Measurements from ENCODE around the gene WDR7. TPM values are rescaled to one million over a fixed set of nuclear protein-coding genes. Genes with fewer than 3 reads are reported as not detected.

Gene WDR7
- total RNA-seq, 1 donor: 30.7 TPM

- H3K4me3 ChIP-seq (ENCODE audit: low read depth, low read length): no peak overlapping the region
- TF ChIP-seq CTCF (IDR thresholded peaks at IDR 0.05; ENCODE audit: insufficient read depth, low read depth, low read length): no peak
- DNase-seq (ENCODE audit: low read depth): no peak
Measured at GRCh38 chr18:56910967-56911366, 259.8 kb downstream of the WDR7 start.

DNA sequence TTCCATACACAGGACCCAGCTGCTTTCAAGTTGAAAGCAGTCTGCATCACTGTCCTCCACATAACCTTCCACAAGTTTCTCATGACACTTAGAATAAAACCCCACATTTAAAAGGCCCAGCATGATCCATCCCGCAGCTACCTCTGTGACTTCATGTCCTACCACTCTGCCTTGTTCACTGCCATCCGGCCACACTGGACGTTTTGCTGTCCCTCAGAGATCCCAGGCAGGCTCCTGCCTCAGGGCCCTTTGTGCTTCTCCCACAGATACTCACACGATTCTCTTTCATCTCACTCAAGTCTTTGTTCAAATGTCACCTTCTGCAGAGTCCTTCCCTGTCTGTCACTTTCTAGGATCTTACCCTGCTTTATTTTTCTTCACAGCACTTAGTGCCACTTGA, 262.8 kb downstream of the WDR7 start:
- no peak for TF ChIP-seq CTCF (IDR thresholded peaks at IDR 0.05; ENCODE audit: insufficient read depth, low read depth, low read length)
- no peak for DNase-seq (ENCODE audit: low read depth)
- no peak overlapping the region for H3K4me3 ChIP-seq (ENCODE audit: low read depth, low read length)

DNA sequence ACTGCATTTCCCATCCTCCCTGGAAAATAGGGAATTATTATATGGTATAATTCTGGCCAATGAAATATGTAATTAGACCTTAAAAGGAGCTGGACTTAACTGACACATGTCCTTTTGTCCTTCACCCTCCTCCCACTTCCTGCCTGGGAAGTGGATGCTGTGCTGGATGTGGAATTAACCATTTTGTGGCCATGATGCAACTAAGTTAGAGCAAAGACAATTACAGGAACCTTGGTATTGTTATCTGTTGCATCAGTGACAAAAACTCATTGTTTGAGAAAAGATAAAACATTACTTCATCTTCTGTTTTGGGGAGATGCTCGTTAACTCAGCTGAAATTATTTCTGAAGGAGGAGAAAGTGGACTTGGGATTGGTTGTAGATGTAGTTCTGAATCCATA, 268.0 kb downstream of the WDR7 start:
- no peak for TF ChIP-seq CTCF (IDR thresholded peaks at IDR 0.05; ENCODE audit: insufficient read depth, low read depth, low read length)
- no peak for DNase-seq (ENCODE audit: low read depth)
- no peak overlapping the region for H3K4me3 ChIP-seq (ENCODE audit: low read depth, low read length)

DNA sequence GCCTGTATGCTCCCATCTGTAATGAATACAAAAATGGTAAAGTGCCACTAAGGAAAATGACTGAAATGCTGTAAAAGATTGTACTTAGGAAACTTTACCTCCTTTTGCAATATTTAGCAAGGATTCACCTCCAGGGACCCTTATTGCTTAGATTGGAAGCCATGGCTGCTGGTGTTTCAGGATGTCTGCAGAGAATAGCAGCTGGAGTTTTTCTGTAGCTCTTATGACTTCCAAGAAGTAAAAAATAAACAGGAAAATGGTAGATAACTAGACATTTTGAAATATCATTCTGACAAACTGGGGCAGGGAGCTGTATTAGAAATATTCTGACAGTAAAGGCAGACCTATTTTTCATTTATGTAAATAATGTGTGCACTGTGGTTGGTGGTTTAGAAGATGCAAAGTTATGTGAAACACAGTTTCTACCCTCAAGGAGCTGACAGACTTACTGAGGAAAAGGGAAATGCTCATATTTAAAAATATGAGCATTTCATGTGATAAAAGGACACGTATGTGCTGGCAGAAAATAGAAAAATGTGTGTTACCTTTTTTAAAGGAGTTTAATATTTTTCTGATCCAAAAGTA, 270.8 kb downstream of the WDR7 start:
- peak; percentile 17 for DNase-seq (ENCODE audit: low read depth)
- no peak overlapping the region for H3K4me3 ChIP-seq (ENCODE audit: low read depth, low read length)
- TF ChIP-seq CTCF (IDR thresholded peaks at IDR 0.05; ENCODE audit: insufficient read depth, low read depth, low read length): no peak

DNA sequence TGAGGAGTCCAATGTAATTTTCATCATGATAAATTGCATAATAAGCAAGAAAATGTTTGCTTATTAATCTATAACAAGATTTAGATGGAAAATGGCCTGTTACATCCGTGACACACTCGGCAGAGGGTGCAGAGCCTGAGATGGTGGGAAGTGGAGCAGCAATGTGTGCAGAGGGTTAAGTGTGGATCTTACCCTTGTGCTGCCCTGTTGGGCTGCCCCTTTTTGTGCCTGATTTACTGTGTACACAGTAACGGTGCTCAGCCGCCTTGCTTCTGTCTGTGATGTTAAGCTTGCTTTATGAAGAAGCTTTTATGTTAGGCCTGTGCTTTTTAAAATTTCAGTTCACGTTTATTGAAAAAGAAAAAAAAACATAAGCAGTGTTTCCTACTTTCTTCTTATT, 275.6 kb downstream of the WDR7 start:
- H3K4me3 ChIP-seq (ENCODE audit: low read depth, low read length): no peak overlapping the region
- no peak for TF ChIP-seq CTCF (IDR thresholded peaks at IDR 0.05; ENCODE audit: insufficient read depth, low read depth, low read length)

DNA sequence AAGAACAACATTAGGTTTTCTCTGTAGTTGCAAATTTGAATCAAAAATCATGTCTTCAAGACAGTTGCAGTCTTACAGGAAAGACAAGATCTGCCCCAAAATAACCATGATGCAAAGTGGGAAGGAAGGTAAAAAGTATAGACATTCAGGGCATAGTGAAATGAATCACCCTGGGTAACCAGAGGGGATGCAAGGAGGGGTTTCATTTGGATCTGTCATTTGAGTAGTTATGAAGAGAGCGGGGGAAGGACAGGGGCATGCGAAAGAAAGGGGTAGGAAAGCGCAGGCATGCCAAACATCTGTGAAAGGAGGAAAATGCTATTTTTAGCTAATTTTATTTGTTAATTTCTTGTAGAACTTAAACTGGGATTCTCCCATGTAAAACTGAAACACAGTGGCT, 276.6 kb downstream of the WDR7 start:
- TF ChIP-seq CTCF (IDR thresholded peaks at IDR 0.05; ENCODE audit: insufficient read depth, low read depth, low read length): no peak
- DNase-seq (ENCODE audit: low read depth): no peak
- H3K4me3 ChIP-seq (ENCODE audit: low read depth, low read length): no peak overlapping the region

More for the DNA sequence above, 275.6 kb downstream of the WDR7 start:
- no peak for DNase-seq (ENCODE audit: low read depth)

DNA sequence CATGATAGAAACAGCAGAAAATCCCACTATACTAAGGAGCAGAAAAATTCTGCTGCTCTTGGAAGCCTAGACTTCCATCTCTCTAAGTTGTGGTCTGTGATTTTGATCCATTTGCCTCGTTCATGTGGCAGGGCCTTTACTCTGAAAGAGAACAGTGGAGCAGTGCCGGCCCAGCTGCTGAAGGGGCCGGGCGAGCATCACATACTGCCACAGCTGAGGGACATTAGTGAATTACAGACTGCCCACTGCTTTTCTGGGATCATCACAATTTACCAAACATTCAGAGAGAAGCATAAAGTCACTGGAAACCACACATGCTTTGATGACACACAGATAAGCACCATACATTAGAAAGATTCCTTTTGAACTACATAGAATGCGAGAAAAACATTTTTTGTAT, 278.7 kb downstream of the WDR7 start:
- TF ChIP-seq CTCF (IDR thresholded peaks at IDR 0.05; ENCODE audit: insufficient read depth, low read depth, low read length): no peak
- no peak for DNase-seq (ENCODE audit: low read depth)
- no peak overlapping the region for H3K4me3 ChIP-seq (ENCODE audit: low read depth, low read length)

All from fibroblast of villous mesenchyme (primary cell).